CD4-positive, CD25-positive, alpha-beta regulatory T cell (primary cell): ENCODE measurements around the gene HINT3. TPM values are rescaled to one million over a fixed set of nuclear protein-coding genes. Genes with fewer than 3 reads are reported as not detected.

Experiments used
- ATAC-seq, 2 donors: fragments of 150-1000 bp; cut with Tn5 transposase; one replicate each; pipeline ENCODE4 v1.10.0; 2021; ENCODE audit warnings: low read depth in 2 of 2, moderate number of reproducible peaks in 2 of 2, moderate library complexity in 1 of 2
- DNase-seq, 3 donors: peaks; one replicate each; pipeline versions ENCODE4 v3.0.0 to v3.0.0-alpha.2; 2012 to 2022; ENCODE audit warnings: mixed read lengths in 1 of 3
- H3K27ac ChIP-seq: one replicate; pipeline ENCODE4 v1.7.0; 2013; ENCODE audit warnings: mild to moderate bottlenecking, low read length; ENCODE audit not compliant: insufficient read depth, poor library complexity, severe bottlenecking
- H3K27me3 ChIP-seq: one replicate; pipeline ENCODE4 v1.7.0; 2013; ENCODE audit warnings: low read length; ENCODE audit not compliant: control insufficient read depth, insufficient read depth
- H3K36me3 ChIP-seq: one replicate; pipeline ENCODE4 v1.7.0; 2013; ENCODE audit warnings: mild to moderate bottlenecking, low read length, moderate library complexity; ENCODE audit not compliant: control insufficient read depth, insufficient read depth
- H3K4me1 ChIP-seq: 2 replicates; pipeline ENCODE4 v1.7.0; 2013; ENCODE audit warnings: mild to moderate bottlenecking, low read length; ENCODE audit not compliant: insufficient read depth, control insufficient read depth, poor library complexity, severe bottlenecking
- H3K4me3 ChIP-seq: one replicate; pipeline ENCODE4 v1.7.0; 2013; ENCODE audit warnings: low read depth, mild to moderate bottlenecking, low read length, moderate library complexity
- H3K9me3 ChIP-seq, 2 experiments: 1 replicate in 1 of 2; 2 replicates in 1 of 2; pipeline ENCODE4 v1.7.0; 2013; ENCODE audit warnings: low read length in 2 of 2, mild to moderate bottlenecking in 1 of 2, moderate library complexity in 1 of 2; ENCODE audit not compliant: control insufficient read depth in 2 of 2
- H3K27ac Mint-ChIP-seq, 3 donors: one replicate each; pipeline ENCODE4 v1.8.0; 2020 to 2022; ENCODE audit warnings: mild to moderate bottlenecking in 3 of 3, mixed read lengths in 3 of 3, moderate library complexity in 2 of 3
- H3K27me3 Mint-ChIP-seq: one replicate; pipeline ENCODE4 v1.8.0; 2022; ENCODE audit warnings: mild to moderate bottlenecking, mixed read lengths
- H3K36me3 Mint-ChIP-seq: one replicate; pipeline ENCODE4 v1.8.0; 2020; ENCODE audit warnings: mixed read lengths
- H3K4me1 Mint-ChIP-seq, 4 donors: one replicate each; pipeline ENCODE4 v1.8.0; 2020 to 2022; ENCODE audit warnings: mixed read lengths in 4 of 4, mild to moderate bottlenecking in 1 of 4
- H3K4me3 Mint-ChIP-seq, 4 donors: one replicate each; pipeline ENCODE4 v1.8.0; 2020 to 2022; ENCODE audit warnings: mild to moderate bottlenecking in 4 of 4, mixed read lengths in 4 of 4, moderate library complexity in 3 of 4
- H3K9me3 Mint-ChIP-seq, 7 donors: one replicate each; pipeline ENCODE4 v1.8.0; 2020 to 2022; ENCODE audit warnings: mixed read lengths in 7 of 7, mild to moderate bottlenecking in 3 of 7, moderate library complexity in 2 of 7
- polyA plus RNA-seq, 4 donors: library from polyadenylated mRNA; unstranded; fragments of 300-500 nt; fragmentation: Illumina TruSeq; gene quantifications; one replicate each; pipeline ENCODE4 v1.2.3, GENCODE V29; 2021
- total RNA-seq: library from RNA; stranded (reverse); gene quantifications from one replicate; pipeline ENCODE4 v1.2.3, GENCODE V29; 2022

HINT3 gene
- total and polyA plus RNA-seq, 5 donors from 2014 or later = 8.3 to 13.9 (median 10.0) TPM

DNA sequence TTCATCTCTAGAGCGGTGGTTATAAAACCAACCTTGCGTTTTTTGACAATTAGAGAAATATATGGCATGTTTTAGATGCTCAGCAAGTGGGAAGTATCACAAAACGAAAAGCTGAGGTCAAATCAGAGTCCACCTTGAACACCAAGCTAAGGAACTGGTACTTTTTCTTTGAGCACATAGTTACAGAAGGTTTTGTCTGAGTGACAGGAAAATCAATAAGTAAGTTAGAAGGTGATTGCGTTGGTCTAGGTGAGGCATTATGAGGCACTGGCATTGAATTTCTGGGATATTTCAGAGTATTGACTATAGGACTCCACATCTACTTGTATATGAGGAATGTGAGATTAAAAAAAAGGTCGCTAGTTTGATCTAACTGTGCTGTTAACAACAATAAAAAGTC, 597 bp upstream of the HINT3 start:
- peak overlapping the region; percentile 91 for H3K4me3 ChIP-seq

DNA sequence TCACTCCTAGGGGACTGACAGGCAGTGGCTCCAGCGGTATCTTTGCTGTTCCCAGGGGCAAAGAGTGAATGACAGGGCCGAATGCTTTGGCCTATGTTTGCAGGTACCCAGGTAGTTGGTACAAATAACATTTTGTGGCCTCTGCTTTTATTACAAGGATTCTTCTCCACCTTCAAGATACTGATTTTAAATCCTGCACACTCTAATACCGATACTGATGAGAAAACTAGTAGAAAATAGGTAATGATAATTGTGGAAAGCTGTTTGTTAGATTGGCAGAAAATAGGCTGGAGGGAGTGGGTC, 772 bp downstream of the HINT3 start:
- ATAC-seq = no peak
- peaks cover 18% of the 10 kb centered on the region for H3K4me1 ChIP-seq
- DNase-seq = no peak
- H3K27ac ChIP-seq = peak overlapping the region; percentile 92
- H3K27me3 Mint-ChIP-seq = peaks cover 5% of the 10 kb centered on the region
- H3K9me3 Mint-ChIP-seq = no peaks in the 10 kb centered on the region
- H3K4me3 Mint-ChIP-seq = no peak overlapping the region
- no peaks in the 10 kb centered on the region for H3K9me3 ChIP-seq
- peaks cover 11 to 14% (median 13%) of the 10 kb centered on the region in 4 donors for H3K4me1 Mint-ChIP-seq
- peaks cover 2% of the 10 kb centered on the region for H3K27me3 ChIP-seq
- H3K27ac Mint-ChIP-seq = no peak overlapping the region
- peak overlapping the region; percentile 91 for H3K4me3 ChIP-seq
- H3K36me3 ChIP-seq = no peaks in the 10 kb centered on the region
- no peaks in the 10 kb centered on the region for H3K36me3 Mint-ChIP-seq

More for the DNA sequence above, 597 bp upstream of the HINT3 start:
- Histone ChIP-seq H3K27me3 (peaks cover 2% of the 10 kb centered on the region), H3K4me1 (peaks cover 18% of the 10 kb centered on the region), H3K9me3 (no peaks in the 10 kb centered on the region), H3K27ac (peak overlapping the region; percentile 92), H3K36me3 (no peaks in the 10 kb centered on the region)
- Mint-ChIP-seq H3K27ac (no peak overlapping the region), H3K9me3 (no peaks in the 10 kb centered on the region), H3K36me3 (no peaks in the 10 kb centered on the region), H3K27me3 (peaks cover 11% of the 10 kb centered on the region), H3K4me3 (no peak overlapping the region), H3K4me1 (peaks cover 5 to 13% (median 8%) of the 10 kb centered on the region in 4 donors)
- ATAC-seq = no peak
- no peak for DNase-seq

DNA sequence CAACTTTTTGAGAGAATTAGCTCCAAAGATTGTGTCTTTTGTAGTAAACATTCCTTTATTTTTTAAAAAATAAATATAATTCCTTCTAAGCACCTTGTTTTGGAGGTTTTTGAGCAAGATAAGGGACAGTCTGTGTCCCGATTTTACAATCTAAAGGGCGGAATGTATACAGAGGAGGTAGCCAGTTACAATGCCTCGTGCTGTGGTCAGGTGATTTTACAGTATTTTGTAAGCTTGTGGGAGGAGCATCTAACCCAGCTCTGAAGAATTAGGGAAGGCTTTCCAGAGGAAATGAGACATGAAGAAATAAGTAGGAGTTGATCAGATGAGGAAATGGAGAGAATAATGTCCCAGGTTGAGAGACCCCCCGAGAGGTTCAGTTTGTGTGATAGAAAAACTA, 1.3 kb downstream of the HINT3 start:
- DNase-seq (peak in 1 of 3 donors; percentile 24), ATAC-seq (no peak)
- H3K27ac ChIP-seq = no peak overlapping the region
- peaks cover 5% of the 10 kb centered on the region for H3K27me3 Mint-ChIP-seq
- peaks cover 18% of the 10 kb centered on the region for H3K4me1 ChIP-seq
- no peak overlapping the region for H3K4me3 Mint-ChIP-seq
- H3K9me3 ChIP-seq = no peaks in the 10 kb centered on the region
- H3K27me3 ChIP-seq = peaks cover 2% of the 10 kb centered on the region
- no peak overlapping the region for H3K27ac Mint-ChIP-seq
- H3K9me3 Mint-ChIP-seq = no peaks in the 10 kb centered on the region
- H3K4me3 ChIP-seq = peak overlapping the region; percentile 91
- H3K4me1 Mint-ChIP-seq = peaks cover 14 to 18% (median 16%) of the 10 kb centered on the region in 4 donors
- no peaks in the 10 kb centered on the region for H3K36me3 ChIP-seq
- H3K36me3 Mint-ChIP-seq = peaks cover under 1% of the 10 kb centered on the region

DNA sequence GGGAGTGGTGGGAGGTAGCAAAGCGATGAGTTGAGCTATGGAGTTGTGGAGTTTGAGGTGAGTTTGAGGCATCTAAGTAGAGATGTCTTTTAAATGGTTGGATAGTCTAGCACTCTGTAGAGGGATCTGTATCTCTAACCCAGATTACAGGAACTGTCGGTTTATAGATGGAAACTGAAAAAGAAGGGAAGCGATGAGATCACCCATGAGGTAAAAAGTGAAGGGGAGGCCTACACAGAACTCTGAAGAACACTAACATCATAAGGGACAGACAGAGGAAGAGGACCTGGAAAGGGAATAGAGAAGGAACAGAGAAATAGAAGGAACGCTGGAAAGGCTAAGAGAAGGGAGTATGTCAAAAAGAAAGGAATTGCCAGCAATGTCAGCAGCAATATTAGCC, 2.5 kb downstream of the HINT3 start:
- Histone ChIP-seq H3K27me3 (peaks cover 2% of the 10 kb centered on the region), H3K9me3 (no peaks in the 10 kb centered on the region), H3K4me3 (no peak overlapping the region), H3K27ac (no peak overlapping the region), H3K36me3 (no peaks in the 10 kb centered on the region), H3K4me1 (peaks cover 18% of the 10 kb centered on the region)
- DNase-seq = no peak
- H3K4me1 Mint-ChIP-seq = peaks cover 14 to 29% (median 23%) of the 10 kb centered on the region in 4 donors
- H3K27ac Mint-ChIP-seq = no peak overlapping the region
- ATAC-seq = no peak
- H3K9me3 Mint-ChIP-seq = no peaks in the 10 kb centered on the region
- H3K27me3 Mint-ChIP-seq = peaks cover 5% of the 10 kb centered on the region
- no peak overlapping the region for H3K4me3 Mint-ChIP-seq
- H3K36me3 Mint-ChIP-seq = peaks cover 9% of the 10 kb centered on the region

DNA sequence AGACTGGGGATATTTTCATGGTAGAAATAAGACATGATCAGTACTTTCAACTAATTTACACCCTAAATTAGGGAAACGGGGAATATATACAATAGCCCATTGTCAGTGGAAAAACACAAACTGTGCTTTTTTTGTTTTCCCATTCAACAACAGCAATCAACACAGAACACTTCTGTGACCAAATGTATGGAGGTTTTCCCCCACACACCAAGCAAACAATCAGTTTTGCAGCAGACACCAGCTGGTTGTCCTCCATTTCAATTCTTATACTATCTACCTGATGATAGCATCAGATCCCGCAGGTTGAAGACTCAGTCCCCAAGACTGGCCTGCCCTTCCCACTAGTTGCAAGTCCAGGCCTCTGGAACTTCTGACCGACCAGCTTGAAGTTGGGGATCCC, 4.5 kb downstream of the HINT3 start:
- peaks cover 19 to 41% (median 30%) of the 10 kb centered on the region in 4 donors for H3K4me1 Mint-ChIP-seq
- no peaks in the 10 kb centered on the region for H3K27me3 Mint-ChIP-seq
- peaks cover 18% of the 10 kb centered on the region for H3K4me1 ChIP-seq
- H3K36me3 Mint-ChIP-seq = peaks cover 9% of the 10 kb centered on the region
- H3K27ac ChIP-seq = no peak overlapping the region
- H3K9me3 ChIP-seq = no peaks in the 10 kb centered on the region
- no peaks in the 10 kb centered on the region for H3K27me3 ChIP-seq
- no peak overlapping the region for H3K4me3 ChIP-seq
- H3K4me3 Mint-ChIP-seq = peak overlapping the region in 1 of 4 donors; percentile 39
- DNase-seq (no peak), ATAC-seq (no peak)
- H3K36me3 ChIP-seq = no peaks in the 10 kb centered on the region
- H3K27ac Mint-ChIP-seq = peak overlapping the region in 1 of 3 donors; percentile 28
- H3K9me3 Mint-ChIP-seq = no peaks in the 10 kb centered on the region

DNA sequence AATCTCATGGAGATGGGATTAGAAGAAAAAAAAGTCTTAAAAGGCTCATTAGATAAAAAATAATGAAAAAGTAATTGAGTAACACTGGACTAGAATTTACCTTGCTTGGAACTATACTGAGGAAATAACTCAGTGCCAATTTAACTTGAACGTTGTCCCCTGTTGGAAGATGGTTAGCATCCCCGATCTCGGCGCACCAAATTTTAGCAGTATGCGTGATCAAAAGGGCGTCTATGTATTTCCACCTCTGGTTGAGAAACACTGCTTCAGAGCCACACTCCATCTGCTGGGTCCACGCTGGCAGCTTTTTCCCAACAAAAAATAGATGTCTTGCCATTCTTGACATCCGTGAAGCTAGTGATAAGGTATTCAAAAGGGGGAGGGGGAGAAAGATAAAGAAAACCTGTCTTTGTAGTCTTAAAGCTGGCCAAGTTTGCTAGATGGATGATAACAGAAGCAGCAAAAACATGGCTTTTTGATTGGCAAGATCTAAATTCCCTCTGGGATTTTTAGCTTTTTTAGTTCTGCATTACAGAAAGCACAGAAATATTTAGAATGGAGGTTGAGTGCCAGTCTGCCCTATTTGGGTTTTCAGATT, 6.4 kb downstream of the HINT3 start:
- Mint-ChIP-seq H3K4me1 (peaks cover 17 to 46% (median 38%) of the 10 kb centered on the region in 4 donors), H3K27me3 (no peaks in the 10 kb centered on the region), H3K9me3 (no peaks in the 10 kb centered on the region), H3K36me3 (peaks cover 11% of the 10 kb centered on the region), H3K4me3 (peak overlapping the region in 1 of 4 donors; percentile 24), H3K27ac (no peak overlapping the region)
- Histone ChIP-seq H3K4me1 (peaks cover 7% of the 10 kb centered on the region), H3K27me3 (no peaks in the 10 kb centered on the region), H3K9me3 (no peaks in the 10 kb centered on the region), H3K36me3 (peaks cover 8% of the 10 kb centered on the region), H3K27ac (no peak overlapping the region), H3K4me3 (no peak overlapping the region)
- ATAC-seq = no peak
- no peak for DNase-seq

DNA sequence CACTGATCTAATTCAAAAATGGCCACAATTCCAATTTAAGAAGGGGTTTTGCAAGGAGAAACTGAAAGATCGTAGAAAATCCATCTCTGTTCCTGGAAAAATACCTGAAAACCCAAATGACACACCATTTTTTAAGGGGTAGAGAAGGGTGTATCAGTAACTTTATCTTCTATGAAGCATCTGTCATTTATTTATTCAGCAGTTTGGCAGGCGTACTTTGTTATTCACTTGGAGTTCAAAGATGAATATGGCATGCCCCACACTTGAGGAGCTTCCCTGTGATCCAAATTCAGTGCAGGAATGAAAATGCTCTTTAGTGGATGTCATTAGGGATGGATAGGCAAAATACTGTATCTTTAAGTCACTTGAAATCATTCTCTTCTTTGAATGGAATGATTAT, 7.2 kb downstream of the HINT3 start:
- H3K27me3 Mint-ChIP-seq = no peaks in the 10 kb centered on the region
- H3K27ac Mint-ChIP-seq = no peak overlapping the region
- H3K9me3 ChIP-seq = no peaks in the 10 kb centered on the region
- peaks cover 17 to 49% (median 44%) of the 10 kb centered on the region in 4 donors for H3K4me1 Mint-ChIP-seq
- no peak for DNase-seq
- H3K4me1 ChIP-seq = no peaks in the 10 kb centered on the region
- peaks cover 19% of the 10 kb centered on the region for H3K36me3 Mint-ChIP-seq
- H3K4me3 ChIP-seq = no peak overlapping the region
- H3K36me3 ChIP-seq = peaks cover 15% of the 10 kb centered on the region
- no peak overlapping the region for H3K4me3 Mint-ChIP-seq
- ATAC-seq = no peak
- H3K9me3 Mint-ChIP-seq = no peaks in the 10 kb centered on the region
- H3K27ac ChIP-seq = no peak overlapping the region
- no peaks in the 10 kb centered on the region for H3K27me3 ChIP-seq

DNA sequence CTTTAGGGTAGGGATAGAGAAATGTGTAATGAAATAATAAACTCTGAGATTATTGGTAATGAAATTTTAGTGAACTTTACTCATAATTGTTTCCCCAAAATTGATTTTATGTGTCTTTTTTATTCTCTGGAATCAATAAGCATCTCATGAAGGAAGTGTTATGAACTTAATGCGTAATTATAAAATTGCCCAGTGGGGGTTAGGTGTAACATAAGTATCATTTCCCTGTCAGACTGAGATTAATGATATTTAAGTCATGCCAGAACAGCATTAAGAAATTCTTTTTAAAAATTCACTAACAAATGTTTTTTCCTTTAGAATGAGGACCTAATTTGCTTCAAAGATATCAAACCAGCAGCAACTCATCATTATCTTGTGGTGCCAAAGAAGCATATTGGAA, 10.0 kb downstream of the HINT3 start:
- DNase-seq (no peak), ATAC-seq (no peak)
- Histone ChIP-seq H3K4me3 (no peak overlapping the region), H3K27ac (no peak overlapping the region), H3K27me3 (no peaks in the 10 kb centered on the region), H3K9me3 (no peaks in the 10 kb centered on the region), H3K36me3 (peaks cover 23% of the 10 kb centered on the region), H3K4me1 (no peaks in the 10 kb centered on the region)
- H3K4me3 Mint-ChIP-seq = no peak overlapping the region
- no peaks in the 10 kb centered on the region for H3K9me3 Mint-ChIP-seq
- no peaks in the 10 kb centered on the region for H3K27me3 Mint-ChIP-seq
- peaks cover 19 to 57% (median 42%) of the 10 kb centered on the region in 4 donors for H3K4me1 Mint-ChIP-seq
- H3K27ac Mint-ChIP-seq = no peak overlapping the region
- H3K36me3 Mint-ChIP-seq = peaks cover 28% of the 10 kb centered on the region
